ENCODE measurements around the gene ADARB2. TPM values are rescaled to one million over a fixed set of nuclear protein-coding genes. Genes with fewer than 3 reads are reported as not detected.

Gene ADARB2
- total and polyA plus RNA-seq, 2 experiments from 2014 or later: 2.0 to 5.0 TPM

DNA sequence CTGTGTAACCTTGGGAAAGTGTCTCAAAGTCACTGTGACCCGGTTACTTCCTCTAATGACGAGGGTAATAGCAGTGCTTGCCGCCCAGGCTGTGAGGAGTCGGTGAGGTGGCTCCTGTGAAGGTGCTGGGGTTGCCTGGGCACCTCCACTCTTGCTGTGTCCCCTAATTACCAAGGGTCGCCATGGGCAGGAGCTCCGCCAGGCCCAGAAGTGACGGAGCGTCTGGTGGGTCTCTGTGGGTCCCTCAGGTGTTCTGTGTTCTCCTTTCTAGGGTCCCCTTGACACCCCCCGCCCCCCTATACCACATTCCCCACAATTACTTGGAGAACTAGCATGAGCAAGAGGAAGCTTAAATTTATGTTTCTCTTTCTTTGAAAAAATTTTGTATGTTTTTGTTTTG, 519.7 kb downstream of the ADARB2 start:
- H3K79me2 ChIP-seq (replicated peaks; ENCODE audit: insufficient read depth): no peaks in the 10 kb centered on the region
- no peak overlapping the region for H3K4me2 ChIP-seq
- H3K4me3 ChIP-seq: no peak overlapping the region
- H2AFZ ChIP-seq: no peak overlapping the region
- H3K27me3 Mint-ChIP-seq (ENCODE audit: insufficient read depth, low read depth, poor library complexity): no peaks in the 10 kb centered on the region
- H3K4me3 Mint-ChIP-seq: no peak overlapping the region
- no peaks in the 10 kb centered on the region for H3K27me3 ChIP-seq (ENCODE audit: insufficient read depth)
- no peak overlapping the region for H3K27ac Mint-ChIP-seq
- DNase-seq (ENCODE audit: low spot score): no peak
- H3K9me3 Mint-ChIP-seq: peaks cover 4% of the 10 kb centered on the region; the same call in 2 of the 3 replicates
- H4K20me1 ChIP-seq (replicated peaks; ENCODE audit: insufficient read depth): no peaks in the 10 kb centered on the region
- H3K9me2 ChIP-seq (ENCODE audit: insufficient read depth): peaks cover 8% of the 10 kb centered on the region; the same call in 1 of the 2 replicates
- H3K36me3 Mint-ChIP-seq (ENCODE audit: low read depth): no peaks in the 10 kb centered on the region
- H3K4me1 Mint-ChIP-seq: no peaks in the 10 kb centered on the region
- H3K27ac ChIP-seq (ENCODE audit: low read depth): no peak overlapping the region
- TF ChIP-seq ZNF114 (CRISPR knock-in tag; IDR thresholded peaks at IDR 0.05): no peak
- TF ChIP-seq, protein P1, sequence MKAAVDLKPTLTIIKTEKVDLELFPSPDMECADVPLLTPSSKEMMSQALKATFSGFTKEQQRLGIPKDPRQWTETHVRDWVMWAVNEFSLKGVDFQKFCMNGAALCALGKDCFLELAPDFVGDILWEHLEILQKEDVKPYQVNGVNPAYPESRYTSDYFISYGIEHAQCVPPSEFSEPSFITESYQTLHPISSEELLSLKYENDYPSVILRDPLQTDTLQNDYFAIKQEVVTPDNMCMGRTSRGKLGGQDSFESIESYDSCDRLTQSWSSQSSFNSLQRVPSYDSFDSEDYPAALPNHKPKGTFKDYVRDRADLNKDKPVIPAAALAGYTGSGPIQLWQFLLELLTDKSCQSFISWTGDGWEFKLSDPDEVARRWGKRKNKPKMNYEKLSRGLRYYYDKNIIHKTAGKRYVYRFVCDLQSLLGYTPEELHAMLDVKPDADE (IDR thresholded peaks at IDR 0.05): no peak
- TF ChIP-seq, protein P2, sequence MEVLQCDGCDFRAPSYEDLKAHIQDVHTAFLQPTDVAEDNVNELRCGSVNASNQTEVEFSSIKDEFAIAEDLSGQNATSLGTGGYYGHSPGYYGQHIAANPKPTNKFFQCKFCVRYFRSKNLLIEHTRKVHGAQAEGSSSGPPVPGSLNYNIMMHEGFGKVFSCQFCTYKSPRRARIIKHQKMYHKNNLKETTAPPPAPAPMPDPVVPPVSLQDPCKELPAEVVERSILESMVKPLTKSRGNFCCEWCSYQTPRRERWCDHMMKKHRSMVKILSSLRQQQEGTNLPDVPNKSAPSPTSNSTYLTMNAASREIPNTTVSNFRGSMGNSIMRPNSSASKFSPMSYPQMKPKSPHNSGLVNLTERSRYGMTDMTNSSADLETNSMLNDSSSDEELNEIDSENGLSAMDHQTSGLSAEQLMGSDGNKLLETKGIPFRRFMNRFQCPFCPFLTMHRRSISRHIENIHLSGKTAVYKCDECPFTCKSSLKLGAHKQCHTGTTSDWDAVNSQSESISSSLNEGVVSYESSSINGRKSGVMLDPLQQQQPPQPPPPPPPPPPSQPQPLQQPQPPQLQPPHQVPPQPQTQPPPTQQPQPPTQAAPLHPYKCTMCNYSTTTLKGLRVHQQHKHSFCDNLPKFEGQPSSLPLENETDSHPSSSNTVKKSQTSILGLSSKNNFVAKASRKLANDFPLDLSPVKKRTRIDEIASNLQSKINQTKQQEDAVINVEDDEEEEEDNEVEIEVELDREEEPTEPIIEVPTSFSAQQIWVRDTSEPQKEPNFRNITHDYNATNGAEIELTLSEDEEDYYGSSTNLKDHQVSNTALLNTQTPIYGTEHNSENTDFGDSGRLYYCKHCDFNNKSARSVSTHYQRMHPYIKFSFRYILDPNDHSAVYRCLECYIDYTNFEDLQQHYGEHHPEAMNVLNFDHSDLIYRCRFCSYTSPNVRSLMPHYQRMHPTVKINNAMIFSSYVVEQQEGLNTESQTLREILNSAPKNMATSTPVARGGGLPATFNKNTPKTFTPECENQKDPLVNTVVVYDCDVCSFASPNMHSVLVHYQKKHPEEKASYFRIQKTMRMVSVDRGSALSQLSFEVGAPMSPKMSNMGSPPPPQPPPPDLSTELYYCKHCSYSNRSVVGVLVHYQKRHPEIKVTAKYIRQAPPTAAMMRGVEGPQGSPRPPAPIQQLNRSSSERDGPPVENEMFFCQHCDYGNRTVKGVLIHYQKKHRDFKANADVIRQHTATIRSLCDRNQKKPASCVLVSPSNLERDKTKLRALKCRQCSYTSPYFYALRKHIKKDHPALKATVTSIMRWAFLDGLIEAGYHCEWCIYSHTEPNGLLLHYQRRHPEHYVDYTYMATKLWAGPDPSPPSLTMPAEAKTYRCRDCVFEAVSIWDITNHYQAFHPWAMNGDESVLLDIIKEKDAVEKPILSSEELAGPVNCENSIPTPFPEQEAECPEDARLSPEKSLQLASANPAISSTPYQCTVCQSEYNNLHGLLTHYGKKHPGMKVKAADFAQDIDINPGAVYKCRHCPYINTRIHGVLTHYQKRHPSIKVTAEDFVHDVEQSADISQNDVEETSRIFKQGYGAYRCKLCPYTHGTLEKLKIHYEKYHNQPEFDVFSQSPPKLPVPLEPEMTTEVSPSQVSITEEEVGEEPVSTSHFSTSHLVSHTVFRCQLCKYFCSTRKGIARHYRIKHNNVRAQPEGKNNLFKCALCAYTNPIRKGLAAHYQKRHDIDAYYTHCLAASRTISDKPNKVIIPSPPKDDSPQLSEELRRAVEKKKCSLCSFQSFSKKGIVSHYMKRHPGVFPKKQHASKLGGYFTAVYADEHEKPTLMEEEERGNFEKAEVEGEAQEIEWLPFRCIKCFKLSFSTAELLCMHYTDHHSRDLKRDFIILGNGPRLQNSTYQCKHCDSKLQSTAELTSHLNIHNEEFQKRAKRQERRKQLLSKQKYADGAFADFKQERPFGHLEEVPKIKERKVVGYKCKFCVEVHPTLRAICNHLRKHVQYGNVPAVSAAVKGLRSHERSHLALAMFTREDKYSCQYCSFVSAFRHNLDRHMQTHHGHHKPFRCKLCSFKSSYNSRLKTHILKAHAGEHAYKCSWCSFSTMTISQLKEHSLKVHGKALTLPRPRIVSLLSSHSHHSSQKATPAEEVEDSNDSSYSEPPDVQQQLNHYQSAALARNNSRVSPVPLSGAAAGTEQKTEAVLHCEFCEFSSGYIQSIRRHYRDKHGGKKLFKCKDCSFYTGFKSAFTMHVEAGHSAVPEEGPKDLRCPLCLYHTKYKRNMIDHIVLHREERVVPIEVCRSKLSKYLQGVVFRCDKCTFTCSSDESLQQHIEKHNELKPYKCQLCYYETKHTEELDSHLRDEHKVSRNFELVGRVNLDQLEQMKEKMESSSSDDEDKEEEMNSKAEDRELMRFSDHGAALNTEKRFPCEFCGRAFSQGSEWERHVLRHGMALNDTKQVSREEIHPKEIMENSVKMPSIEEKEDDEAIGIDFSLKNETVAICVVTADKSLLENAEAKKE (CRISPR knock-in tag; IDR thresholded peaks at IDR 0.05): no peak
- TF ChIP-seq NANOG (IDR thresholded peaks at IDR 0.05; ENCODE audit: borderline replicate concordance): no peak
- TF ChIP-seq ZNF331 (CRISPR knock-in tag; IDR thresholded peaks at IDR 0.05; ENCODE audit: low read depth): no peak
- no peak for TF ChIP-seq POLR2AphosphoS5 (IDR thresholded peaks at IDR 0.05; ENCODE audit: low read depth)
- no peak for TF ChIP-seq JUNB (IDR thresholded peaks at IDR 0.05; ENCODE audit: unreplicated experiment)
- no peak for TF ChIP-seq CREB1 (CRISPR knock-in tag; IDR thresholded peaks at IDR 0.05; ENCODE audit: low read depth)
- TF ChIP-seq, protein P3, sequence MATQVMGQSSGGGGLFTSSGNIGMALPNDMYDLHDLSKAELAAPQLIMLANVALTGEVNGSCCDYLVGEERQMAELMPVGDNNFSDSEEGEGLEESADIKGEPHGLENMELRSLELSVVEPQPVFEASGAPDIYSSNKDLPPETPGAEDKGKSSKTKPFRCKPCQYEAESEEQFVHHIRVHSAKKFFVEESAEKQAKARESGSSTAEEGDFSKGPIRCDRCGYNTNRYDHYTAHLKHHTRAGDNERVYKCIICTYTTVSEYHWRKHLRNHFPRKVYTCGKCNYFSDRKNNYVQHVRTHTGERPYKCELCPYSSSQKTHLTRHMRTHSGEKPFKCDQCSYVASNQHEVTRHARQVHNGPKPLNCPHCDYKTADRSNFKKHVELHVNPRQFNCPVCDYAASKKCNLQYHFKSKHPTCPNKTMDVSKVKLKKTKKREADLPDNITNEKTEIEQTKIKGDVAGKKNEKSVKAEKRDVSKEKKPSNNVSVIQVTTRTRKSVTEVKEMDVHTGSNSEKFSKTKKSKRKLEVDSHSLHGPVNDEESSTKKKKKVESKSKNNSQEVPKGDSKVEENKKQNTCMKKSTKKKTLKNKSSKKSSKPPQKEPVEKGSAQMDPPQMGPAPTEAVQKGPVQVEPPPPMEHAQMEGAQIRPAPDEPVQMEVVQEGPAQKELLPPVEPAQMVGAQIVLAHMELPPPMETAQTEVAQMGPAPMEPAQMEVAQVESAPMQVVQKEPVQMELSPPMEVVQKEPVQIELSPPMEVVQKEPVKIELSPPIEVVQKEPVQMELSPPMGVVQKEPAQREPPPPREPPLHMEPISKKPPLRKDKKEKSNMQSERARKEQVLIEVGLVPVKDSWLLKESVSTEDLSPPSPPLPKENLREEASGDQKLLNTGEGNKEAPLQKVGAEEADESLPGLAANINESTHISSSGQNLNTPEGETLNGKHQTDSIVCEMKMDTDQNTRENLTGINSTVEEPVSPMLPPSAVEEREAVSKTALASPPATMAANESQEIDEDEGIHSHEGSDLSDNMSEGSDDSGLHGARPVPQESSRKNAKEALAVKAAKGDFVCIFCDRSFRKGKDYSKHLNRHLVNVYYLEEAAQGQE (IDR thresholded peaks at IDR 0.05; ENCODE audit: unreplicated experiment): no peak
- no peak for TF ChIP-seq EZH2 (IDR thresholded peaks at IDR 0.05; ENCODE audit: low read depth, unreplicated experiment)
- no peak for TF ChIP-seq EZH2phosphoT487 (IDR thresholded peaks at IDR 0.05; ENCODE audit: unreplicated experiment)
- no peak for ATAC-seq
- H3K36me3 ChIP-seq (ENCODE audit: insufficient read depth): no peaks in the 10 kb centered on the region
- H3F3A ChIP-seq (replicated peaks; ENCODE audit: low read depth): no peaks in the 10 kb centered on the region
- H3K4me1 ChIP-seq (ENCODE audit: insufficient read depth): no peaks in the 10 kb centered on the region
